GM13976 (cell line): ENCODE measurements around the gene WEE1.
A peak's percentile ranks its signal among the peaks of the same experiment; 100 is the strongest.

Experiments
- DNase-seq: peaks from one replicate; pipeline ENCODE4 v3.0.0; 2012; ENCODE audit warnings: low spot score
- CTCF ChIP-seq: IDR thresholded peaks from 2 replicates; pipeline ENCODE4 v1.5.1; 2012; ENCODE audit warnings: borderline replicate concordance, mild to moderate bottlenecking; ENCODE audit not compliant: insufficient read depth; ENCODE audit errors: extremely low read depth, missing control alignments, control extremely low read depth
- in situ Hi-C: fragments of 300-500 bp; cut with MboI; formaldehyde crosslinking; loops from one replicate; pipeline ENCODE4 v1.12.0; 2022; ENCODE audit warnings: low sequenced_read_pairs, mixed read lengths, inconsistent platforms; ENCODE audit not compliant: unreplicated experiment

Gene WEE1

DNA sequence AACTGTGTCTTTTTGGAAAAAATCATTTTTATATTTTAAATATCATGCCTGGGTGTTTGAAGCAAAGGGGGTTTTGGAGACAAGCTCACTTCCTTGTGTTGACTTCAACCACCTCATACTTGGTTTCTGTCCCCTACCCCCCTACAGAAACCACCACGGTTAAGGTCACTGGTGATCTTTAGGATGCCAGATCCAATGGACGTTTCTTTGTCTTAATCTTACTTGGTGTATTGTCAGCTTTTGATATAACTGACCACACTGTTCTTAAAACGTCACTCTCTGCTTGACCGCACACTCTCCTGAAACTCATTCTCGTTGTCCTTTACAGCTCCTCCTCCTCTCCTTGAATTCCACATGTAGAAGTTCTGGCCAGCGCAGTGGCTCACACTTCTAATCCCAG is 55.6 kb downstream of the WEE1 start:
- DNase-seq, result peak; percentile 48
- no peak for TF ChIP-seq CTCF
- in situ Hi-C loops, result no loop called here

GRCh38 chr11:9633679-9634078 is 60.2 kb downstream of the WEE1 start:
- no peak for TF ChIP-seq CTCF

GRCh38 chr11:9636691-9637090 is 63.2 kb downstream of the WEE1 start:
- no peak for TF ChIP-seq CTCF
- in situ Hi-C loops, result no loop called here
- no peak for DNase-seq

More at GRCh38 chr11:9633679-9634078, 60.2 kb downstream of the WEE1 start:
- in situ Hi-C loops, result no loop called here
- DNase-seq, result no peak

GRCh38 chr11:9639099-9639498 is 65.6 kb downstream of the WEE1 start:
- TF ChIP-seq CTCF, result no peak
- in situ Hi-C loops, result no loop called here
- no peak for DNase-seq
